Liver (tissue), 9 donors: ENCODE results near the gene DYSF. TPM values are rescaled to one million over a fixed set of nuclear protein-coding genes. Genes with fewer than 3 reads are reported as not detected.

Experiments used
- DNase-seq: peaks from one replicate; pipeline ENCODE4 v3.0.0-alpha.2; 2017; ENCODE audit warnings: low spot score
- H3K27ac ChIP-seq, 2 donors: one replicate each; pipeline ENCODE4 v1.7.0; 2013; ENCODE audit warnings: inconsistent platforms in 2 of 2, low read length in 2 of 2, control low read depth in 1 of 2, low read depth in 1 of 2, mild to moderate bottlenecking in 1 of 2
- H3K27me3 ChIP-seq, 4 donors: one replicate each; pipeline versions ENCODE4 v1.6.1 to v1.7.0; 2013; ENCODE audit warnings: low read length in 3 of 4, inconsistent platforms in 1 of 4, mild to moderate bottlenecking in 1 of 4, moderate library complexity in 1 of 4; ENCODE audit not compliant: control insufficient read depth in 4 of 4, insufficient read depth in 4 of 4
- H3K36me3 ChIP-seq, 4 donors: one replicate each; pipeline versions ENCODE4 v1.6.1 to v1.7.0; 2013; ENCODE audit warnings: low read length in 3 of 4, mild to moderate bottlenecking in 3 of 4, low read depth in 1 of 4, moderate library complexity in 1 of 4; ENCODE audit not compliant: control insufficient read depth in 4 of 4, insufficient read depth in 3 of 4
- H3K4me1 ChIP-seq, 4 donors: one replicate each; pipeline versions ENCODE4 v1.6.1 to v1.7.0; 2013; ENCODE audit warnings: low read length in 3 of 4, mild to moderate bottlenecking in 3 of 4, moderate library complexity in 1 of 4; ENCODE audit not compliant: control insufficient read depth in 4 of 4, insufficient read depth in 4 of 4
- H3K4me3 ChIP-seq, 3 donors: one replicate each; pipeline versions ENCODE4 v1.6.1 to v1.7.0; 2013; ENCODE audit warnings: low read length in 3 of 3, control low read depth in 1 of 3, low read depth in 1 of 3, mild to moderate bottlenecking in 1 of 3
- H3K9ac ChIP-seq, 2 donors: one replicate each; pipeline ENCODE4 v1.7.0; 2013; ENCODE audit warnings: low read length in 2 of 2, mild to moderate bottlenecking in 2 of 2, moderate library complexity in 2 of 2, control low read depth in 1 of 2, low read depth in 1 of 2
- H3K9me3 ChIP-seq, 4 donors: one replicate each; pipeline versions ENCODE4 v1.6.1 to v1.7.0; 2013; ENCODE audit warnings: low read length in 3 of 4; ENCODE audit not compliant: control insufficient read depth in 4 of 4
- ATF3 ChIP-seq: IDR thresholded peaks from 2 replicates; pipeline ENCODE4 v1.6.1; 2016; ENCODE audit warnings: antibody characterized with exemption
- CTCF ChIP-seq: fragments of 150-350 bp; IDR thresholded peaks from 2 replicates; pipeline ENCODE4 v1.5.1; 2017; ENCODE audit warnings: improper control_type of control experiment, low read depth, low read length; ENCODE audit not compliant: missing input control
- EGR1 ChIP-seq, 2 donors: IDR thresholded peaks; 2 replicates each; pipeline ENCODE4 v1.6.1; 2016 to 2018; ENCODE audit warnings: antibody characterized with exemption in 2 of 2, low read depth in 2 of 2
- FOXA1 ChIP-seq: IDR thresholded peaks from 2 replicates; pipeline ENCODE4 v1.6.1; 2016; ENCODE audit warnings: antibody characterized with exemption
- FOXA2 ChIP-seq: IDR thresholded peaks from 2 replicates; pipeline ENCODE4 v1.6.1; 2016; ENCODE audit warnings: antibody characterized with exemption
- GABPA ChIP-seq, 2 donors: IDR thresholded peaks in 1 of 2; conservative IDR thresholded peaks in 1 of 2; 2 replicates each; pipeline ENCODE4 v1.6.1; 2016; ENCODE audit warnings: antibody characterized with exemption in 2 of 2, mild to moderate bottlenecking in 1 of 2, moderate library complexity in 1 of 2
- HNF4A ChIP-seq, 2 donors: conservative IDR thresholded peaks; 2 replicates each; pipeline ENCODE4 v1.6.1; 2016; ENCODE audit warnings: antibody characterized with exemption in 2 of 2, mild to moderate bottlenecking in 2 of 2
- HNF4G ChIP-seq: IDR thresholded peaks from 2 replicates; pipeline ENCODE4 v1.6.1; 2016; ENCODE audit warnings: antibody characterized with exemption
- JUND ChIP-seq, 2 donors: IDR thresholded peaks; 2 replicates each; pipeline ENCODE4 v1.6.1; 2016; ENCODE audit warnings: antibody characterized with exemption in 2 of 2
- NR2F2 ChIP-seq: IDR thresholded peaks from 2 replicates; pipeline ENCODE4 v1.6.1; 2016; ENCODE audit warnings: antibody characterized with exemption
- RAD21 ChIP-seq, 2 donors: IDR thresholded peaks; 2 replicates each; pipeline ENCODE4 v1.6.1; 2016; ENCODE audit warnings: antibody characterized with exemption in 2 of 2, mild to moderate bottlenecking in 2 of 2
- REST ChIP-seq: IDR thresholded peaks from 2 replicates; pipeline ENCODE4 v1.6.1; 2016; ENCODE audit warnings: antibody characterized with exemption, mild to moderate bottlenecking
- RXRA ChIP-seq, 2 donors: IDR thresholded peaks; 2 replicates each; pipeline ENCODE4 v1.6.1; 2017 to 2018; ENCODE audit warnings: antibody characterized with exemption in 2 of 2, mild to moderate bottlenecking in 1 of 2
- SP1 ChIP-seq: IDR thresholded peaks from 2 replicates; pipeline ENCODE4 v1.6.1; 2018; ENCODE audit warnings: antibody characterized with exemption, mild to moderate bottlenecking
- TAF1 ChIP-seq: conservative IDR thresholded peaks from 2 replicates; pipeline ENCODE4 v1.6.1; 2016; ENCODE audit warnings: antibody characterized with exemption, mild to moderate bottlenecking
- YY1 ChIP-seq: IDR thresholded peaks from 2 replicates; pipeline ENCODE4 v1.6.1; 2016; ENCODE audit warnings: antibody characterized with exemption, mild to moderate bottlenecking
- WGBS: extraction: QIAGEN DNeasy Blood & Tissue Kit; methylation state at CpG from one replicate; pipeline ENCODE4 v1.1.7; 2013; 5-methylcytosine and 5-hydroxymethylcytosine counted together
- polyA plus RNA-seq, 2 donors: library from polyadenylated mRNA; stranded (reverse) in 1 of 2; unstranded in 1 of 2; fragments of 200-250 nt in 1 of 2; fragments of >200 nt in 1 of 2; fragmentation: Nextera tagmentation in 1 of 2; extraction: Ambion mirVana in 1 of 2; gene quantifications; one replicate each; pipeline versions ENCODE4 v1.2.1 to v1.2.3, GENCODE V29; 2013 to 2015
- total RNA-seq, 2 donors: library from RNA; depleted of rRNA; stranded (reverse); fragments of >200 nt; gene quantifications; one replicate each; pipeline ENCODE4 v1.2.3, GENCODE V29; 2014
- donor health status: healthy.
- donor health status: healthy.
- donor health status: healthy.
- donor health status: healthy.
- donor health status: healthy.

The DYSF gene
- total and polyA plus RNA-seq, 4 donors: 8.5 to 20.8 (median 13.6) TPM

- Histone ChIP-seq H3K4me3 (no peak overlapping the region), H3K9ac (no peak overlapping the region), H3K9me3 (no peaks in the 10 kb centered on the region), H3K4me1 (peaks cover 0 to 10% (median 8%) of the 10 kb centered on the region in 4 donors), H3K27me3 (no peaks in the 10 kb centered on the region), H3K27ac (no peak overlapping the region), H3K36me3 (peaks cover 0 to 4% (median 0%) of the 10 kb centered on the region in 4 donors)
- no peak for TF ChIP-seq GABPA (IDR thresholded peaks at IDR 0.05 in 1 of 2, conservative IDR thresholded peaks at IDR 0.05 in 1 of 2)
- TF ChIP-seq HNF4G: no peak
- TF ChIP-seq NR2F2: no peak
- TF ChIP-seq REST: no peak
- TF ChIP-seq FOXA2: no peak
- TF ChIP-seq RXRA (IDR thresholded peaks at IDR 0.05): no peak
- TF ChIP-seq HNF4A (conservative IDR thresholded peaks at IDR 0.05): no peak
- TF ChIP-seq TAF1: no peak
- no peak for TF ChIP-seq ATF3
- no peak for TF ChIP-seq SP1
- no peak for TF ChIP-seq RAD21 (IDR thresholded peaks at IDR 0.05)
- no peak for TF ChIP-seq JUND (IDR thresholded peaks at IDR 0.05)
- no peak for TF ChIP-seq YY1
- TF ChIP-seq FOXA1: no peak
- TF ChIP-seq EGR1 (IDR thresholded peaks at IDR 0.05; ENCODE audit: low read depth in 2 of 2): no peak
- no peak for DNase-seq
- WGBS: 92% methylated on average over 2 of the region's 2 CpGs
Measured at GRCh38 chr2:71472019-71472418, 18.7 kb downstream of the DYSF start.

- Histone ChIP-seq H3K4me3 (no peak overlapping the region), H3K4me1 (peaks cover 0 to 12% (median 2%) of the 10 kb centered on the region in 4 donors), H3K9ac (no peak overlapping the region), H3K27me3 (no peaks in the 10 kb centered on the region), H3K9me3 (no peaks in the 10 kb centered on the region), H3K36me3 (peaks cover 0 to 4% (median 0%) of the 10 kb centered on the region in 4 donors), H3K27ac (peak overlapping the region; percentile 5 to 27)
- no peak for DNase-seq
- 95% methylated on average over 9 of the region's 9 CpGs for WGBS
- TF ChIP-seq RXRA (IDR thresholded peaks at IDR 0.05): no peak
- no peak for TF ChIP-seq HNF4A (conservative IDR thresholded peaks at IDR 0.05)
- TF ChIP-seq SP1: no peak
- TF ChIP-seq HNF4G: no peak
- no peak for TF ChIP-seq REST
- TF ChIP-seq GABPA (IDR thresholded peaks at IDR 0.05 in 1 of 2, conservative IDR thresholded peaks at IDR 0.05 in 1 of 2): no peak
- no peak for TF ChIP-seq CTCF
Measured at GRCh38 chr2:71473346-71474031, 20.1 kb downstream of the DYSF start.
